WTC11 (cell line): Measurements from ENCODE around the gene GALNT11.

Experiments
- CTCF ChIP-seq: fragments of 200-600 bp; IDR thresholded peaks from 2 replicates; pipeline ENCODE4 v1.8.0; 2022; ENCODE audit warnings: antibody characterized with exemption
- ESRRA ChIP-seq: sonication (generic); formaldehyde crosslinking; IDR thresholded peaks from 2 replicates; pipeline ENCODE4 v1.8.1; 2022; ENCODE audit warnings: mild to moderate bottlenecking, missing genetic modification reagents, borderline replicate concordance
- USF2 ChIP-seq: sonication (generic); formaldehyde crosslinking; IDR thresholded peaks from 2 replicates; pipeline ENCODE4 v1.8.1; 2023; ENCODE audit warnings: mild to moderate bottlenecking, missing genetic modification reagents, moderate library complexity
- ZNF263 ChIP-seq: sonication (generic); formaldehyde crosslinking; IDR thresholded peaks from 2 replicates; pipeline ENCODE4 v1.8.1; 2022; ENCODE audit warnings: low read depth, mild to moderate bottlenecking, moderate library complexity, missing genetic modification reagents

- TF ChIP-seq CTCF (no peak), ZNF263 (CRISPR knock-in tag) (no peak), USF2 (CRISPR knock-in tag) (no peak), ESRRA (CRISPR knock-in tag) (no peak)
These were observed 25.9 kb upstream of the GALNT11 start for GRCh38 chr7:151999424-152000090.
